Endodermal cell (in vitro differentiated cells): ENCODE measurements around the gene CLIP4. TPM values are rescaled to one million over a fixed set of nuclear protein-coding genes. Genes with fewer than 3 reads are reported as not detected.

Experiments
- DNase-seq: peaks from one replicate; pipeline ENCODE4 v3.0.0-alpha.2; 2017
- H3K27ac ChIP-seq: 2 replicates; pipeline ENCODE4 v1.5.1; 2013; ENCODE audit warnings: mild to moderate bottlenecking, low read depth, low read length, moderate library complexity
- H3K27me3 ChIP-seq: 2 replicates; pipeline ENCODE4 v1.6.1; 2013; ENCODE audit warnings: mild to moderate bottlenecking, low read length, moderate library complexity; ENCODE audit not compliant: insufficient read depth, control insufficient read depth, poor library complexity, severe bottlenecking
- H3K36me3 ChIP-seq: 2 replicates; pipeline ENCODE4 v1.7.0; 2013; ENCODE audit warnings: mild to moderate bottlenecking, low read length, moderate library complexity; ENCODE audit not compliant: control insufficient read depth, insufficient read depth
- H3K4me1 ChIP-seq: one replicate; pipeline ENCODE4 v1.7.0; 2013; ENCODE audit warnings: low read length; ENCODE audit not compliant: control insufficient read depth, insufficient read depth
- H3K4me3 ChIP-seq: 2 replicates; pipeline ENCODE4 v1.5.1; 2013; ENCODE audit warnings: mild to moderate bottlenecking, low read length, moderate library complexity
- H3K9ac ChIP-seq: 2 replicates; pipeline ENCODE4 v1.6.1; 2013; ENCODE audit warnings: mild to moderate bottlenecking, low read length, moderate library complexity; ENCODE audit not compliant: poor library complexity, severe bottlenecking; ENCODE audit errors: extremely low read depth
- H3K9me3 ChIP-seq: 2 replicates; pipeline ENCODE4 v1.6.1; 2013; ENCODE audit warnings: mild to moderate bottlenecking, low read length, moderate library complexity; ENCODE audit not compliant: control insufficient read depth
- H3K27ac Mint-ChIP-seq: 2 replicates; pipeline ENCODE4 v1.8.0; 2020; ENCODE audit warnings: mixed read lengths
- H3K27me3 Mint-ChIP-seq: 2 replicates; pipeline ENCODE4 v1.8.0; 2021; ENCODE audit warnings: mild to moderate bottlenecking, mixed read lengths; ENCODE audit not compliant: insufficient read depth
- H3K36me3 Mint-ChIP-seq: 2 replicates; pipeline ENCODE4 v1.8.0; 2020; ENCODE audit warnings: low read depth, mixed read lengths
- H3K4me1 Mint-ChIP-seq: 2 replicates; pipeline ENCODE4 v1.8.0; 2020; ENCODE audit warnings: mixed read lengths
- H3K4me3 Mint-ChIP-seq: 2 replicates; pipeline ENCODE4 v1.8.0; 2020; ENCODE audit warnings: mild to moderate bottlenecking, moderate library complexity, mixed read lengths
- H3K9me3 Mint-ChIP-seq: 2 replicates; pipeline ENCODE4 v1.8.0; 2020; ENCODE audit warnings: mild to moderate bottlenecking, mixed read lengths
- CTCF ChIP-seq: fragments of 200-600 bp; sonication (generic); conservative IDR thresholded peaks from 2 replicates; pipeline ENCODE4 v1.5.0; 2021; ENCODE audit warnings: antibody characterized with exemption, mild to moderate bottlenecking
- WGBS, 2 experiments: methylation state at CpG; one replicate each; pipeline versions ENCODE4 v1.1.5 to v1.1.7; 2013; ENCODE audit warnings: missing lambda C conversion rate in 2 of 2, mixed read lengths in 1 of 2; ENCODE audit not compliant: insufficient coverage in 1 of 2, insufficient read length in 1 of 2; 5-methylcytosine and 5-hydroxymethylcytosine counted together
- total RNA-seq, 2 donors: library from RNA; stranded (reverse); fragmentation: NEBNext Ultra II Directional in 1 of 2; extraction: Animal tissue kit (Norgen Biotek cat#: 25700) in 1 of 2; gene quantifications; 2 replicates in 1 of 2; 3 replicates in 1 of 2; pipeline ENCODE4 v1.2.1, GENCODE V29; 2021

The CLIP4 gene
- total RNA-seq, 2 donors from 2014 or later, result 8.0 to 10.9 TPM

- Histone ChIP-seq H3K9ac (no peak overlapping the region), H3K9me3 (no peaks in the 10 kb centered on the region), H3K27me3 (no peaks in the 10 kb centered on the region), H3K36me3 (no peaks in the 10 kb centered on the region), H3K4me3 (no peak overlapping the region), H3K4me1 (no peaks in the 10 kb centered on the region), H3K27ac (no peak overlapping the region)
- no peaks in the 10 kb centered on the region for H3K9me3 Mint-ChIP-seq
- TF ChIP-seq CTCF, result peak; percentile 70
- H3K27me3 Mint-ChIP-seq, result peaks cover 36% of the 10 kb centered on the region
- H3K36me3 Mint-ChIP-seq, result no peaks in the 10 kb centered on the region
- DNase-seq, result peak; percentile 69
- 62 to 74% methylated on average over 5 of the region's 5 CpGs for WGBS, 2 experiments
- no peak overlapping the region for H3K4me3 Mint-ChIP-seq
- H3K27ac Mint-ChIP-seq, result no peak overlapping the region
- peaks cover 20% of the 10 kb centered on the region for H3K4me1 Mint-ChIP-seq
These were observed 91.7 kb downstream of the CLIP4 start for GRCh38 chr2:29206941-29207340.

GRCh38 chr2:29207352-29208148 is 92.3 kb downstream of the CLIP4 start:
- no peaks in the 10 kb centered on the region for H3K9me3 ChIP-seq
- peaks cover 14% of the 10 kb centered on the region for H3K4me1 Mint-ChIP-seq
- WGBS, 2 experiments, result 93 to 100% methylated on average over 1 to 3 of the region's 3 CpGs

GRCh38 chr2:29209551-29209950 is 94.3 kb downstream of the CLIP4 start:
- H3K4me3 Mint-ChIP-seq, result no peak overlapping the region
- Histone ChIP-seq H3K27me3 (no peaks in the 10 kb centered on the region), H3K4me1 (no peaks in the 10 kb centered on the region), H3K9ac (no peak overlapping the region), H3K27ac (no peak overlapping the region), H3K36me3 (no peaks in the 10 kb centered on the region), H3K9me3 (no peaks in the 10 kb centered on the region), H3K4me3 (no peak overlapping the region)
- peaks cover 11% of the 10 kb centered on the region for H3K4me1 Mint-ChIP-seq
- peaks cover 35% of the 10 kb centered on the region for H3K27me3 Mint-ChIP-seq
- 96 to 99% methylated on average over 3 to 4 of the region's 5 CpGs for WGBS, 2 experiments
- no peak for TF ChIP-seq CTCF
- DNase-seq, result peak; percentile 13
- H3K36me3 Mint-ChIP-seq, result no peaks in the 10 kb centered on the region
- no peak overlapping the region for H3K27ac Mint-ChIP-seq
- no peaks in the 10 kb centered on the region for H3K9me3 Mint-ChIP-seq

More at GRCh38 chr2:29207352-29208148, 92.3 kb downstream of the CLIP4 start:
- DNase-seq, result no peak
- Histone ChIP-seq H3K27ac (no peak overlapping the region), H3K36me3 (no peaks in the 10 kb centered on the region), H3K4me1 (no peaks in the 10 kb centered on the region), H3K9ac (no peak overlapping the region), H3K4me3 (no peak overlapping the region), H3K27me3 (no peaks in the 10 kb centered on the region)
- peaks cover 36% of the 10 kb centered on the region for H3K27me3 Mint-ChIP-seq
- no peak for TF ChIP-seq CTCF
- no peak overlapping the region for H3K4me3 Mint-ChIP-seq
- H3K27ac Mint-ChIP-seq, result no peak overlapping the region
- H3K36me3 Mint-ChIP-seq, result no peaks in the 10 kb centered on the region
- H3K9me3 Mint-ChIP-seq, result no peaks in the 10 kb centered on the region
